NT2/D1 (cell line): ENCODE data around the gene POPDC2.

Experiments used
- SUZ12 ChIP-seq: IDR thresholded peaks from 2 replicates; pipeline ENCODE4 v1.6.1; 2011; ENCODE audit not compliant: insufficient read length, insufficient read depth; ENCODE audit errors: extremely low read depth
- YY1 ChIP-seq: IDR thresholded peaks from 2 replicates; pipeline ENCODE4 v1.6.1; 2011; ENCODE audit not compliant: insufficient read length, insufficient read depth
- ZNF274 ChIP-seq: IDR thresholded peaks from 2 replicates; pipeline ENCODE4 v1.6.1; 2011; ENCODE audit warnings: mild to moderate bottlenecking, low read depth, low read length

DNA sequence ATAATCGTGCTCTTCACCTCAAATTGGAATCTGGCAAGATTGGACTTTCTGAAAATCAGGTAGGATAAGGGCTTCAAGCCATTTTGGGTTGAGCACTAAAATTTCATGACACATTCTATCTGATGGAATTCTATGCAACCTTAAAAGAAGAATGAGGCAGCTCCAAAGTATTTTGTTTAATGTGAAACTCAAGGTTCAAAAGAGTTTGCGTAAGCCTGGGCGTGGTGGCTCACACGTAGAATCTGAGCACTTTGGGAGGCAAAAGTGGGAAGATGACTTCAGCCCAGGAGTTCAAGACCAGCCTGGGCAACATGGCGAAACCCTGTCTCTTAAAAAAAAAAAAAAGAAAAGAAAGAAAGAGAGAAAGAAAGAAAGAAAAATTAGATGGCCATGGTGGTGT is 66.3 kb downstream of the POPDC2 start:
- TF ChIP-seq YY1 (no peak), ZNF274 (no peak), SUZ12 (no peak)
